AML-193 (cell line): Measurements from ENCODE around the gene SNX20.

ENCODE experiments used
- DNase-seq, 2 experiments: peaks; one replicate each; lab custom pipeline; 2025; lab: John Stamatoyannopoulos, UW

The SNX20 gene

DNA sequence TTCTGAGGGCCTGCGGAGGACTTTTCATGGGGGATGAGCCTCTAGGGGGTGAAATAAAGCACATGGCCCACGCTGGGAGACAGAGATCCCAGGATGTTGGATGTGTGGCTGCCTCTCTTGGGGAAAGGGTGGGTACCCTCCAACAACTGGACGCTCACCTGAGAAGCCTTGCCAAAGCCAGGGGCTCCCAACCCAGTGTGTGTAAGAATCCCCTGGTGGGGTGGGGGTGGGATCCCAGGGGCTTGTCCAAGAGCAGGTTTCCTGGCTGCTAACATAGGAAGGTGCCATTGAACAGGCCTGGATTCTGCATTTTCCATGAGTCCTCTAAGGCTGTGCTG, 587 bp downstream of the SNX20 start:
- DNase-seq, result no peak

DNA sequence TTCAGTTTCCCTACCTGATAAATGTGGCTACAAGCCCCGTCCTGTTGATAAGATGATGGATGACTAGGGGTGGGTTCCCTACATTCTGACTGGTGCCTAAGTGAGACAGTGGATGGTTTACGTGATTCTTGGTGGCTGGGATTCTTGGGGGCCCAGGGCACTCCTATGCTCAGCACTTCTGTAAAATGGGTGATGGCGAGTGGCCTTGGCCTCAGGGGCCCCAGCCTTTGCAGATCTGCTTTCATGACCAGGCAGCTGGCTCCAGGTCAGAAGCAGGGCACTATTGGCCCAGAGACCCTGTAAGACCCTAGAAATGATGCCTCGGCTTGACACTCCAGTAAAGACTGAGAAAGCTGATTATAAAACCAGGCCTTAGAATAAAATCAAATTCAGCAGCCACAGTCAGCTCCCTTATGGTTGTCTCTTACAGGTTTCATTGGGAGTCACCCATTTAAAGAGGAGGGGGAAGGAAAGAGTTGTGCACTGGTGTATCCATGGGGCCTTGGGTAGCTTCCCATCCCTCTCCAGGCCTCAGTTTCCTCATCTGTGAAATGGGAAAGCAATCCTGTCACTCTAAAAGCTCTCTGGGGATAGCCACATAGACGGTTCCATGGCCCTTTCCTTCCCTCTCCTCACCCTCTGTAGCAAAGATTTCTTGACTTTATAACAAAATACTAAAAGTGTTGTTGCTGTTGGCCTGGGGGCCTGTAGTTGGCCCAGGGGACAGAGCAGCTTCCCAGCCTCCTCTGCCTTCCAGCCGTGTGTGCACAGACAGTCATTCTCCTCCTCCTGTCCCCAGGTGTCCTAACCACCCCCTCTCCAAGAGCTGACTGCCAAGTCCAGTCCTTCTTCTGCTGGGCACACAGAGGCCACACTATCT, 1.2 kb downstream of the SNX20 start:
- DNase-seq, result no peak

DNA sequence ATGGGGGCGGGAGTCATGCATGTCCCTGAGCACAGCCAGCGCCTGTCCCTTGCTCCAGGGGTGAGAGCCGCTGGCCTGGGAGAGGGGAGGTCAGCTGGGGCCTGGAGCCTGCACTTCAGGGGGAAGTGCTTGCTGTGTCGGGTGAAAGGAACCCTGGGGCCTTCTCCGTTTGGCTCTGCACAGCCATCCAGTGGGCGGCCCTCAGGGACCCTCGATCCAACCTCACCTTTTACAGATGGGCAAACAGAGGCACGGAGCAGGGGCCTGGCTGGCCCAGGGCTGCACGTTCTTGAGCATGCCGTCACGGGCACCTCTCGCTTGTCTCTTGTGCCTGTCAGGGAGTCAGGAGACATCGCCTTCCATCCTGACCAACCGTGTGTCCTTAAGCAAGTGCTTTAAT, 1.8 kb downstream of the SNX20 start:
- DNase-seq, result no peak

DNA sequence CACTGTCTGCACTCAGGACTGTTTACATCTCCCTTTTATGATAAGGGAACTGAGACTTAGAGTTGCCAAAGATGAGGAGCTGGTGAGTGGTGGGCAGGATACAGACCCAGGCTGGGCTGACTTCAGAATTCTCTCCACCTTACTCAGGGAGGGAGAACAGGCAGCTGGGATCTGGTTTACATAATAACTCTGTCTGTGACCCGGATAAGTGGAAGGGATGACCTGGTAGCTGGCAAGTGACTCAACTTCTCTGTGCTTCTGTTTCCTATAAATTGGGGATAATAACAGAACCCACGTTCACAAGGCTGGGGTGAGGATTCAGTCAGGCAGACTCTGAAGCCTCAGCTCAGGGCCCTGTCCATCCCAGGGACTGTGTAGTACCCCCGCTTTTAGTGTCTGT, 2.6 kb downstream of the SNX20 start:
- DNase-seq, result no peak

DNA sequence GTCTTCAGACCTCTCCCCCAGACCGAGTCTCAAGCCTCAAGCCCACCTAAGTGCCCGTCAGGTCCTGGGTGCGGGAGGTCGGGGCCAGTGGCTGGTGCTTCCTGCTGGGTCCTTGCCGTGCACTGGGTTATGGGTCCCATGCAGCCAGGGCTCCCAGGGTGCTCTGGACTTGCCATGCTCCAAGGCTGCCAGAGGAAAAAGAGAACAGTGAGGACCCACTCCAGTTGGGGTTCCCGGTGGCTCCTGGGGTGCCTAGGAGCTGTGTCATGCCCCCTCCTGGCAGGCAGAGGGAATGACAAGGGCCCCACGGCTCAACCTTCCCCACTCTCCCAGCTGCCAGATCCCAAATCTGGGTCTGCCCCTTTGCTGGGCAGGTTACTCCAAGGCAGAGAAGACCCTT, 3.8 kb downstream of the SNX20 start:
- no peak for DNase-seq

DNA sequence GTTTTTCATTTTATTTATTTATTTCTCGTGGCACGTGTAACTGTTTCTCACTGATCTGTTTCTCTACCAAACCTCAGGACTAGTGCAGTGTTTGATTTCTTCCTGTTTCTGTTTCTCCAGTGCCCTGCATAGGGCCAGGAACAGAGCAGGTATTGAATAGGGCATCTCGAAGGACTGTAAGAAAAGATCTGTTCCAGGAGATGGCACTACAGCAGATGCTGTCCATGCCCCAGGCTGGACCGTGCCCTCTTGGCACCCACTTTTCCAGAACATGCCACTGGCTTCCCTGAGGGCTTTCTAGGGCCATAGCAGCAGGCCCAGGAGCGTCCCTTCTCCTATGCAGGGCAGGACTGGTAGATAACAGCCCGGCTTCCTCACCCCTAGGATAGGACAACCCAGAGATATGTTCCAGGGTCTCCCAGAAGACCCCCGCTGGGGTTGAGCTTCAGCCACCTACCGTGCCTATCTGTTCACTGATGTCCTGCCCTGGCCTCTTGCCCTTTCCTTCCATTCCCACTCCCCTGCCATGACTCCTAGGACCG, 4.4 kb downstream of the SNX20 start:
- DNase-seq, result no peak

DNA sequence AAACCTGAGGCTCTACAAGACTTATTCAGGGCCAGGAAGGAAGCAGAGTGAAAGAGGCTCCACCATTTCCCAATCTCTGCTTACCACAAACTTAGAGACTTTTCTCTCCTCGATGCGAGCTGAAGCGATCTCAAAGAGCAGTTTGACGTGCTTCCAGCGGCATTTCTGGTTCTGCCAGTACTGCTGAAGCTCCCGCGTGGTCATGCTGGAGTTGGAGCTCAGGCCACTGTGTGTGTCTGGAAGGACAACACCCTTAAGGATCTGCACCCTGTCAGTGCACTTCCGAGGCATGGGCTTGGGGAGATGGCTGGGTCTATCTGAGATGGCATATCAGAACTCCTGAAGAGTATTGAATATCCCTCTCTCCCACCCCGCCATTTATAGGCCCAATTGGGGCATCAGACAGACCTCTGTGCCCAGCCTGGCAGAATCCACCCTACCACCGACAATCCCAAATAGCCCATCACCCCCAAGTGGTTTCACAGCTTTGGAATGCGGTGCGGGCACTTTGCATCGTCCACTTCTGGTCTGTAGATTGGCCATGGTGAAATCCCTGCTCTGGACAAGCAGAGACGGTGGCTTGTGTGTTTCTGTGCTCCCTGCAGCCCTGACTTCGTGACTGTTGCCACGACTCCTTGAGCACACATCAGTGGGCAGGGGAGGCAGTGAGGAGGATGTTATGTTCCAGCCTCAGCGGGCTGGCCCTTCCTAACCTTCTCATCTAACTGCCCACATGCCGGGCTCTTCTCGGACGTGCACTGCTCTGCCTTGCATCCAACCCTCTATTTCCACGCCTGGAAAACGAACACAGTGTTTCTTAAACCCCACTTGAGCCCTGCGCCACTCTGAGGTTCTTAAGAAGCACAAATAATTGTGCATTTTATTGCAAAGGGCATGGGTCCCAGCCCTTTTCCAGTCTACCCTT, 5.2 kb downstream of the SNX20 start:
- DNase-seq, result no peak

DNA sequence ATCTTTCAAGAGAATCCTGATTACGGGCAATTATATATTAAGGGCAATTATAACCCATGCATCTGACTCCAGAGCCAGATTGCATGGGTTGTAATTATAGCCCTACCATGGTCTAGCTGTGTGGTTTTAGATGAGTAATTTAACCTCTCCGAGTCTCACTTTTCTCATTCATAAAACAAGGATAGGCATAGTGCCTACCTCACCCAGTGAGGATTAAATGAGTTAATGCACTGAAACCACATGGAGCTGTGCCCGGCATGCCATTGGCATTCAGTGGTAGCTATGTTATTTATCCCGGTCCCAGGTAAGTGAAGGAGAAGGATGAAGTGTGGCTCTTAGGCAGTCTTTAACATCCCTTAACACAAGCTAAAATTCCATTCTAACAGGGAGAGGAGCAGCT, 6.3 kb downstream of the SNX20 start:
- DNase-seq, result no peak

DNA sequence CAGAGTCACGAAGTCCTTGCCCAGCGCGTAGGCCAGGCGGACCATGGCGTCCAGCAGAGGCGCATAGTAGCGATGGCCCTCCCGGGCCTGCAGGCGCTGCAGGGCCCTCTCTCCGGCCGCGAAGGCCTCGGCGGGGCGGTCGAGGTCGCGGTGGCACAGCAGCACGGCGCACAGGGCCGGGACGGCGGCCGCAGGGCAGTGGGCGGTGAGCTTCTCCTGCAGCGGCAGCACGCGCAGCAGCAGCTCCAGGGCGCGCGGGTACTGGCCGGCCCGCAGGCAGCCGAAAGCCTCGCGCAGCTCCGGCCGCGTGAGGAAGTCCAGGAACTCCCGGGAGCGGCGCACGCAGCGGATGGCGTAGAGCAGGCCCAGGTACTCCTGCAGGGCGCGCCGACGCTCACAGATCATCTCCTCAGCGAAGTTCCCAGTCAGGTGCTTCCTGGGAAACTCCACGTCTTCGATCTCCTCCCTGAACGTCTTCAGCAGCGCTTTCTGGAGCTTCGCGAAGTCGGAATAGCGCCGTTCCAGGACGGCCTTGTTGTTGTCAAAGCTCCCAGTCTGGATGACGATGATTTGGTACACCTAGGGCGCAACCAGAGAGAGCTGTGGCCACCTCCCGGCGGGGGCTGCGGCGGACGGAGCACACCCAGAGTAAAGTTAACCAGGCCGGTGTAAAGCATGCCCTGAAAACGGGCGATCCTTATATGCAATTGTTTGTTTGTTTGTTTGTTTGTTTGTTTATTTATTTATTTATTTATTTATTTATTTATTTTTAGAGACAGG, 7.4 kb downstream of the SNX20 start:
- DNase-seq, result no peak

DNA sequence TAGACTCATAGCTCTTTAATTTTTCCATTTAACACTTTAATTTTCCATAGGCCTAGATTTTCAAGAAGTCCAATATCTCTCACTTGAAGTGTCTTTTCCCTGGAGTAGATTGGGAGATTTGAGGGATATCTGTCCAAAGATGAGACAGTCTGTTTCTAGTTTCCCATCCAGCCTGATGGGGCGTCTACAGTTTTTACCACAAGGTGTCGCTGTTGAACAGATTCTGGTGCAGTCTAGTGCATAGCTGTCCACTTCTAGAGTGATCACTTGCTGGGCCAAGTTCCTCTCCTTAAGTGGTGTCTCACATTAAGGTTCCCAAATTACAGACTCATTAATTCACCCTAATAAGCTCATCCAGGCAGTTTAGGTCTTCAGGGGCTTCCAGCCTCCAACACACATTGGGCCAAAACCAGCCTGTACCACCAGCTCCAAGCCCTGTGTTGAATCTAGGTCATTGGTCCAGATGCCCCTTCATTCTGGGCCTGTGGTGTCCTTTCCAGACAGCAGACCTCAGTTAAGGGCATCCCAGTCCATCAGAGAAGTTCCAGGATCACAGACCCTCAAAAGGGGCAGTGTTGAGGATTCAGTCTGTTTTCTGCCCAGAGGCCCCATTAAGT, 9.4 kb downstream of the SNX20 start:
- DNase-seq, result peak; percentile 60 to 61

DNA sequence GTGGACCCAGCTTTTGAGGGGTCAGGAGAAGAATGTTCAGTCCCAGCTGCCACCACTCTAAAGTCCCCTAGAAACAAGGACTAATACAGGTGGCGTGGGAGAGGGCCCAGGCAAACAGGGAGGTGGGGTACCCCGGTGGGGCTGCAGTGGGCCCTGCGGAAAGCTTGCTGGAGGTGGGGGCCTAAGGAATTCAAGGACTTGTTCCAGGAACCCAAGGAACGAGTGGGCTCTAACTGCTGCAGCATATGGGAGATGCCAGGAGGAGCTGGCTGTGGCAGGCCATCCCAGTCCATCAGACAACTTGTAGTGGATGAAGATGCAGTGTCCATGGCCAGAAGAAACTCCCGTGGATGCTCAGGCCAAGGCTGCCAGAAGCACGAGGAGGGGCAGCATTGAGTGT, 10.6 kb downstream of the SNX20 start:
- no peak for DNase-seq

DNA sequence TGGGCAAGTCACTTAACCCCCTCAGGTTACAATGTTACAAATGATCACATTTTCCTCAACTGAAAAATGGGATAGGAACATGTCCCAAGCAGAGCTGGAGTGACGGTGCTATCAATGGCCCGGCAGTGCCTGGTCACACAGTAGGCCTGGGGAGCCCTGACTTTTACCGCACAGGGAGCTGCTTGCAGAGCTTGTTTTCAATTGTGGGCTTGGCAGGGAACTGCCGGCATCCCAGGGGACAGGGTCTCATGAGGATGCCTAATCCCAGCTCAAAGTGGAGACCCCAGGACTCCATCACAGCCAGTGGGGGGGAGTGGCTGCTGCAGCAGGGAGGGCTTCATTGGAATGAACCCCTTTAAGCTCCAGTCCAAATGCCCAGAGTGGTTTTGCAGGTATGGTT, 11.4 kb downstream of the SNX20 start:
- DNase-seq, result no peak

DNA sequence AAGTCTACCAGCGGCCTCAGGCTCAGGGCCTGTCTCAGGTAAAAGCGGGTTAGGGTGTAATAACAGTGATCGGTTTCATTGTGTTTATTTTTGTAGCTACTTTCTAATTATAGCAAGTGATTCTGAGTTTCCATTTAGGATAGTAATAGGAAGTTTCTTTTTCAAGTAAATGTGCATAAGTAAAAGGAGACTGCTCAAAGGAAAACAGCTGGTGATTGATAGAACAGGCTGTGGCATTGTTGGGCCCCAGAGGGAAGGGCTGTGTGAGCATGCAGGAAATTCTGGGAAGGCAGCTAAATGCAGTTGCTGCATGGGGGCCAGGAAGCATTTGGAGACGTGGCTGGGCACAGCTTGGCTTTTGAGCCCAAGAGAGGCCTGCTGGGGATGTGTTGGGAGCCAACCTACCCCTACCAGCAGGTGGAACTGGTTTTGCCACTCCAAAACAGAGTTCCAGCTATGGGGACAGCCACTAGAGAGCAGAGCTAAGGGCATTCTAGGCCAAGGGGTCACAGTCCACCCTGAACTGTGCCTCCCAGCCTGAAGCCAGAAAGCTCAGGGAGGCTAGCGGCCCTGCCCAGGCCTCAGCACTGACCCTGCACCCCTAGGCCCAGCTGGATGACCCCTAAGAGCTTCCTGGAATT, 12.6 kb downstream of the SNX20 start:
- DNase-seq, result no peak

DNA sequence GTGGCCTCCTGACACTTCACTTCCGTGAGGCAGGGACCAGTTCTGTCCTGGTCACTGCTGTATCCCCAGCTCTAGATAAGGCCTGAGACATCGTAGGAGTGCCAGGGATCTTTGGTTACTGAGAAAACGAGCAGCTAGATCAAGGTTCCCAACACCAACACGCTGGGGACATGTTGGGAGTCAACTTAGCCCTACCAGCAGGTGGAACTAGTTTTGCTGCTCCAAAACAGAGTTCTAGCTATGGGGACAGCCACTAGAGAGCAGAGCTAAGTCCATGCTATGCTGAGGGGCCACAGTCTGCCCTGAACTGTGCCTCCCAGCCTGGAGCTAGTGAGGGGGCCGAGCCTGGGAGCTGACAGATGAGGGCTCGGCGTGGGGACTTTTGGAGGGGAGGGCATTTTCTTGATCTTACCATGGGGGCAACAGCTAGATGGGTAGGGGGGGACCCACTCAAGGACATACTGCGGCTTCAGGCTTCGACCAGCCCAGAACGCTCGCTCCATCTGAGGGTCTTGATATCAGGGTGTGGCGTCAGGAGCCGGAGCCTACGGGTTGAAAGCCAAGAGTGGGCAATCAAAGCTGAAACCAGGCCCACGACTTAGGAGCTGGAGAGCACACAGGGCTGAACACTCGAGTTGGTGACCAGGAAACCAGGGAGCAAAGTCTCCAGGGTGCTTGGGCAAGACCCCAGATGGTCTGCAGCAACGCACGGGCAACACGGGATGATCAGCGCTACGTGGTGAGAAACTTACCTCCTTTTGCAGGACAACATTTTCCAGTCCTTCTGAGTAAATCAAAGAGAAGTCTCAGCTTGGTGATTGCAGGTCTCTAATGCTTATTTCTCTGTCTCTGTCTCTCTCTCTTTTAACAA, 13.4 kb downstream of the SNX20 start:
- DNase-seq, result no peak

DNA sequence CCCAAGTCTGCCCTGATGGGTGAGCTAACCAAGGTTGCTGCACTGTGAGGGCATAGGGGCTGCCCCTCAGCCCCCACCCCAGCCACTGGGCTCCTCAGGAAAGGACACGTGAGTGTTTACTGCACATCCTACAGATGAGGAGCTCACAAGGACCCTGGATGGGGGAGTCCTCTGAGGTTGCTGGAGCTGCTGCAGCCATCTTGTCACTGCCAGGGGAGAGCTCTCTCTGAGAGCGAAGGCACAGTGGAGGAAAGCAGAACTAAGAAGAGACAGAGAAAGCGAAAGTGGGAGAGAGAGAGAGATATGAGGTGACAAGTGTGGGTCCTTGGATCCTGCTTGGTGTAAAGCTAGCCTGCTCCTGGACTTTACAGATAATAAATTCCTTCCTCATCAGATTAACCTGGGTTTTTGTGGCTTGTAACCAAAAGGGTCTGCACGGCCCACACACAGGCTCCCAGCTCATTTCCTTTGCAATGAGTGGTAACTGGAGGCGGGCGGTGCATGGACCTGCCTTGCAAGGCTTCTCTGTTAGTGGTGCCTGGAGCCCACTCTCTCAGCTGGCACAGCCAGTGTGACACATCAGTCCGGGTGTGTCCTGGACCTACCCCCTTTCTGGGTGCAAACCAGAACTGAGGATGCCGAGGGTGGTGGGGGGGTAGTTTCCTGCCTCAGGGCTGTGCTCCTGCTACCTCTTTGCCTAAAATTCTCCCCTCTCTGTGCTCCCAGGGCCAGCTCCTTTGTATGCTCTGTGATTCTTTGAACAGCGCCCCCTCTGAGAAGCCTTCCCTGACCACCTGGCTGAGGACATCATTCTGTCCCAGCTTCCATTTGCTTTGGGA, 14.2 kb downstream of the SNX20 start:
- DNase-seq, result peak in 1 of 2 experiments; percentile 15

DNA sequence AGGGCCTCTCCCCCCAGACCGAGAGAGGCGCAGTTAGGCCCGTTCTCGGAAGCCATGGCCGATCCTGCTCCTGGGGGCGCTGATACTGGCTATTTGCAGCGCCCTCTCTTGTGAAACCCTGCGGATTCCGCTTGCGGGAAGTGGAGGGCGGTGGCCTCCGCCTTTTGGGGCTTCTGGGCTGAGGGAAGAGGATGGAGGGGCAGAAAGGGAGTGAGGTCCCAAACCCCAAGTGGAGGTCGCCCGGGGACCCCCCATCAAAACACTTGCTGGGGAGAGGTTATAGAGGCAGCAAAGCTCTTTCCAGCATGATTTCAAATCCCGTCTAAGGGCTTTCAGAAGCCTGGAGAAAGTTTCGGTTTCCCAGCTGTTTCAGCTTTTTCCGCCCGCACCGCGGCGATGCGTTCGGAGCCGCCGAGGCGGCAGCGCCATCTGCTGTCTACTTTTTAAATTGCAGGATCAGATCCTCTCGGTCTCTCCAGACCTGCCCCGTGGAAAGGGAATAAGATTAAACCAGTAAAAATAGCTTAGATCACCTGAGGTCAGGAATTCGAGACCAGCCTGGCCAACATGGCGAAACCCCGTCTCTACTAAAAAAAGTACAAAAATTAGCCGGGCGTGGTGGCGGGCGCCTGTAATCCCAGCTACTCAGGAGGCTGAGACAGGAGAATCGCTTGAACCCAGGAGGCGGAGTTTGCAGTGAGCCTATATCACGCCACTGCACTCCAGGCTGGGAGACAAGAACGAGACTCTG, 15.8 kb downstream of the SNX20 start:
- DNase-seq, result peak; percentile 61 to 68

DNA sequence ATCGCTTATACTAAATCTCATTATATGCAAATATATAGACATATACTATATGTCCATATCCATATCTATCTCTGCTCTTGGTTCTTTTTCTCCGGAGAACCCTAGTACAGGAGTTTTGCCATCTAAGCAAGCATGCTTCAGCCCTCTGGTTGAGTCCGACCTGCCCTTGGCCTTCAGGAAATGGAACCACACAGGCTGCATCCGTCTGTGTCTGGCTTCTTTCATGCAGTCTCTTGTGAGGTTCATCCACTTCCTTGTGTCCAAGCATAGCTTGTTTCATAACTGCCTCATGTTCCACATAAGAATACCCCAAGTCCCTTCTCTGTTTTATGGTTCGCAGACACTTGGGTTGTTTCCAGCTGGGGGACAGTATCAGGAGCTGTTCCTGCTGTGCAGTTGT, 16.8 kb downstream of the SNX20 start:
- no peak for DNase-seq

DNA sequence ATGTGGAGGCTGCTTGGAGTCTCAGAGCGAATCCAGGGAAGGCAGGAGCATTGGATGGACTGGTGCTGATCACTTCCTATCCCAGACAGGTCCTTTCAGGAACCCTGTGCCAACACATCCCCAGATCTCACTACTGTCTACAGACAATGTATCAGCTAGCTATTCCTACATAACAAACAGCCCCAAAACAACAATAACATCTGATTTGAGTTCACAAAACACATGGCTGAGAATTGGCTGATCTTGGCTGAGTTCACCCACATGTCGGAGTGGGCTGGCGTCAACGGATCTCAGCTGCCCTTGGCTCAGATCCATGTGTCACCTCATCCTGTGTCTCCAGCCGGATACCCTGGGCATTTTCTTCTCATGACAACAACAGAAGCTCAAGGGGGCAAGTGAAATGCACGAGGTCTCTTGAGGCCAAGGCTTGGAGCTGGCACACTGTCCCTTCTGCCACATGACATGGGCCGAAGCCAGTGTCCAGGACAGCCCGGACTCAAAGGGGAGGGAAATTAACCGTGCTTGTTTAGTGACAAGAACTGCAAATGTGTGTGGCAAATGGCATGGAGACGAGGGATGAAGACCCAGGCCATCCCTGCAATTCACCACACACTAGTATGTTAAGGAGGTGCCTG, 18.7 kb downstream of the SNX20 start:
- no peak for DNase-seq
